ENCODE results near the gene ZRANB3.

DNA sequence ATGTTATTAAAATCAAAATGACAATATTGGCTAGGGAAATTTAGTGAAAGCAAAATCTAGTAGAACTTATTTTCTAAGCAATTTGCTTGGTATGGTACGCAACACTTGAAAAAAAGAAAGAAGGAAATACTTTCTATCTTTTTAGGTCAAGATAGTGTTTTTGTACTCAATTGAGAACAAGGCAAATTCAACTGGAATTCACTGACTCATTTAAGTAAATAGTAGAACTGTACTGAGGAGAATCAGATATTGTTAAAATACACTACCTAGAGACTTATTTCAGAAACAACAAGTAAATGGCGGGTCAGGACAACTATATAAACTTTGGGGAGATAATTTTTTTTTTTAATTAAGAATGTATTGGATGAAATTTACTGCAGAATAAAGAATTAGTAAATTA is 18.9 kb downstream of the ZRANB3 start:
- TF ChIP-seq EZH2 (IDR thresholded peaks at IDR 0.05): no peak
- no peak for TF ChIP-seq POLR2AphosphoS5 (IDR thresholded peaks at IDR 0.05; ENCODE audit: borderline replicate concordance, low read depth, low read length)
